Measurements from ENCODE around the gene TMEM106A. TPM values are rescaled to one million over a fixed set of nuclear protein-coding genes. Genes with fewer than 3 reads are reported as not detected.

Gene TMEM106A
- total and polyA plus RNA-seq, 2 of the 13 experiments (the other 11 are each of a cell fraction or from before 2014, with no cell fraction given), result 16.9 to 35.9 TPM

DNA sequence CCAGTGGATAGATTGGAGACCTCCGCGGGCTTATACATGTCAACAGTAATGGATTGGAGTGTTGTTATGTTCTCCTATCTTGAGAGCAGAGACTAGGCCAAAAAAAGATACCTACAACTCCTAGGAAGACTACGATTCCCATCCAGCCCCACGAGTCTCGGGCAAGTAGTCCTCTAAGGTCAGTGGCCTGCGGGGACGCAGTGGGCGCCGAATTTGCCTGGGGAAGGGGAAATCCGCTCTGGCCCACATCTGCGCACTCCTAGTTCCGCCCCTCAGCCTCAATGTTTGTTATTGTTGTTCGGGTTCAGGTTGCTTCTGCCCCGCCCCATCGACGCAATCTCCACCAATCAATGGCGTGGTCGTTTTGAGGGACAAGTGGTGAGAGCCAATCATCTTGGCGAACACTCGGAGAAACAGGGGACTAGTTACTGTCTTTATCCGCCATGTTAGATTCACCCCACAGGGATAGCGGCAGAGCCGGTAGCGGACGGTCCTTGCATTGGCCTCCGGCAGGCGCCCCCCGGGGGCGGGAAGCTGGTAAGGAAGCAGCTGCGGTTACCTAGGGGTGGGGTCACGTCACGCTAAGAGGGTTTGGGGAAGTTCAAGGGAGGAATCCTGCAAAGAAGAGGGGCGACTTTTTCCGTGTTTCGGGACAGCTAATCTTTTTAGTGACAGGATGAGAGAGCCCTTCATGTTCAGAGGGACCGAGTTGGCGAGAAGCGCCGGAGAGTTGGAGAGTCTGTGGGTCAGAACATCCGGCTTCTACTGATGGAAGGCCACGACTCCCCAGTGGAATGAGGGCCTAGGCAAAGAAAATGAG is 40.7 kb upstream of the TMEM106A start, which contains the start of gene NBR1 (continued):
- TF ChIP-seq ZNF350 (CRISPR knock-in tag; IDR thresholded peaks at IDR 0.05; ENCODE audit: borderline replicate concordance, low read depth) (peak; percentile 76; the same call in 1 of the 2 replicates), ZNF282 (IDR thresholded peaks at IDR 0.05; ENCODE audit: partially characterized antibody) (no peak), ZNF446 (CRISPR knock-in tag; IDR thresholded peaks at IDR 0.05) (peak; percentile 92), TSC22D2 (CRISPR knock-in tag; IDR thresholded peaks at IDR 0.05; ENCODE audit: borderline replicate concordance) (0 out of 2 replicates have a peak, but pooled peaks have one; percentile 69), JUND (CRISPR knock-in tag; IDR thresholded peaks at IDR 0.05) (no peak), POLR2AphosphoS5 (IDR thresholded peaks at IDR 0.05; ENCODE audit: low read depth, low read length) (peak; percentile 86), HNRNPLL (IDR thresholded peaks at IDR 0.05; ENCODE audit: low read depth, low read length, poor library complexity, severe bottlenecking) (peak; percentile 75), FOXP1 (IDR thresholded peaks at IDR 0.05) (peak; percentile 55; the same call in 1 of the 2 replicates), FOXP1 (CRISPR knock-in tag; IDR thresholded peaks at IDR 0.05) (peak; percentile 69), TAF1 (CRISPR knock-in tag; IDR thresholded peaks at IDR 0.05) (peak; percentile 81), NR2F2 (IDR thresholded peaks at IDR 0.05; ENCODE audit: borderline replicate concordance, low read depth) (peak; percentile 48; the same call in 1 of the 2 replicates), MEIS2 (CRISPR knock-in tag; IDR thresholded peaks at IDR 0.05) (peak; percentile 63), ZFP36L1 (CRISPR knock-in tag; IDR thresholded peaks at IDR 0.05) (peak; percentile 90; the same call in 1 of the 2 replicates), ZMYM3 (CRISPR knock-in tag; IDR thresholded peaks at IDR 0.05) (0 out of 2 replicates have a peak, but pooled peaks have one; percentile 27), SNAPC2 (CRISPR knock-in tag; IDR thresholded peaks at IDR 0.05) (0 out of 2 replicates have a peak, but pooled peaks have one; percentile 35), STAT6 (CRISPR knock-in tag; IDR thresholded peaks at IDR 0.05; ENCODE audit: borderline replicate concordance) (peak; percentile 75; the same call in 1 of the 2 replicates), PCBP2 (optimal IDR thresholded peaks at IDR 0.05; ENCODE audit: low read depth, low read length, poor library complexity, severe bottlenecking) (no peak), ZNF772 (CRISPR knock-in tag; IDR thresholded peaks at IDR 0.05) (peak; percentile 4; the same call in 1 of the 2 replicates)
- TF ChIP-seq, protein P1, sequence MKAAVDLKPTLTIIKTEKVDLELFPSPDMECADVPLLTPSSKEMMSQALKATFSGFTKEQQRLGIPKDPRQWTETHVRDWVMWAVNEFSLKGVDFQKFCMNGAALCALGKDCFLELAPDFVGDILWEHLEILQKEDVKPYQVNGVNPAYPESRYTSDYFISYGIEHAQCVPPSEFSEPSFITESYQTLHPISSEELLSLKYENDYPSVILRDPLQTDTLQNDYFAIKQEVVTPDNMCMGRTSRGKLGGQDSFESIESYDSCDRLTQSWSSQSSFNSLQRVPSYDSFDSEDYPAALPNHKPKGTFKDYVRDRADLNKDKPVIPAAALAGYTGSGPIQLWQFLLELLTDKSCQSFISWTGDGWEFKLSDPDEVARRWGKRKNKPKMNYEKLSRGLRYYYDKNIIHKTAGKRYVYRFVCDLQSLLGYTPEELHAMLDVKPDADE (CRISPR knock-in tag; IDR thresholded peaks at IDR 0.05), result 0 out of 2 replicates have a peak, but pooled peaks have one; percentile 45
- TF ChIP-seq, protein P2, sequence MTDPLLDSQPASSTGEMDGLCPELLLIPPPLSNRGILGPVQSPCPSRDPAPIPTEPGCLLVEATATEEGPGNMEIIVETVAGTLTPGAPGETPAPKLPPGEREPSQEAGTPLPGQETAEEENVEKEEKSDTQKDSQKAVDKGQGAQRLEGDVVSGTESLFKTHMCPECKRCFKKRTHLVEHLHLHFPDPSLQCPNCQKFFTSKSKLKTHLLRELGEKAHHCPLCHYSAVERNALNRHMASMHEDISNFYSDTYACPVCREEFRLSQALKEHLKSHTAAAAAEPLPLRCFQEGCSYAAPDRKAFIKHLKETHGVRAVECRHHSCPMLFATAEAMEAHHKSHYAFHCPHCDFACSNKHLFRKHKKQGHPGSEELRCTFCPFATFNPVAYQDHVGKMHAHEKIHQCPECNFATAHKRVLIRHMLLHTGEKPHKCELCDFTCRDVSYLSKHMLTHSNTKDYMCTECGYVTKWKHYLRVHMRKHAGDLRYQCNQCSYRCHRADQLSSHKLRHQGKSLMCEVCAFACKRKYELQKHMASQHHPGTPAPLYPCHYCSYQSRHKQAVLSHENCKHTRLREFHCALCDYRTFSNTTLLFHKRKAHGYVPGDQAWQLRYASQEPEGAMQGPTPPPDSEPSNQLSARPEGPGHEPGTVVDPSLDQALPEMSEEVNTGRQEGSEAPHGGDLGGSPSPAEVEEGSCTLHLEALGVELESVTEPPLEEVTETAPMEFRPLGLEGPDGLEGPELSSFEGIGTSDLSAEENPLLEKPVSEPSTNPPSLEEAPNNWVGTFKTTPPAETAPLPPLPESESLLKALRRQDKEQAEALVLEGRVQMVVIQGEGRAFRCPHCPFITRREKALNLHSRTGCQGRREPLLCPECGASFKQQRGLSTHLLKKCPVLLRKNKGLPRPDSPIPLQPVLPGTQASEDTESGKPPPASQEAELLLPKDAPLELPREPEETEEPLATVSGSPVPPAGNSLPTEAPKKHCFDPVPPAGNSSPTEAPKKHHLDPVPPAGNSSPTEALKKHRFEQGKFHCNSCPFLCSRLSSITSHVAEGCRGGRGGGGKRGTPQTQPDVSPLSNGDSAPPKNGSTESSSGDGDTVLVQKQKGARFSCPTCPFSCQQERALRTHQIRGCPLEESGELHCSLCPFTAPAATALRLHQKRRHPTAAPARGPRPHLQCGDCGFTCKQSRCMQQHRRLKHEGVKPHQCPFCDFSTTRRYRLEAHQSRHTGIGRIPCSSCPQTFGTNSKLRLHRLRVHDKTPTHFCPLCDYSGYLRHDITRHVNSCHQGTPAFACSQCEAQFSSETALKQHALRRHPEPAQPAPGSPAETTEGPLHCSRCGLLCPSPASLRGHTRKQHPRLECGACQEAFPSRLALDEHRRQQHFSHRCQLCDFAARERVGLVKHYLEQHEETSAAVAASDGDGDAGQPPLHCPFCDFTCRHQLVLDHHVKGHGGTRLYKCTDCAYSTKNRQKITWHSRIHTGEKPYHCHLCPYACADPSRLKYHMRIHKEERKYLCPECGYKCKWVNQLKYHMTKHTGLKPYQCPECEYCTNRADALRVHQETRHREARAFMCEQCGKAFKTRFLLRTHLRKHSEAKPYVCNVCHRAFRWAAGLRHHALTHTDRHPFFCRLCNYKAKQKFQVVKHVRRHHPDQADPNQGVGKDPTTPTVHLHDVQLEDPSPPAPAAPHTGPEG (CRISPR knock-in tag; IDR thresholded peaks at IDR 0.05), result peak; percentile 5; the same call in 1 of the 2 replicates

Measured in HepG2 (cell line).